Measurements from ENCODE around the gene ERICH4.
"Not testable (repeated sequence)": the region's sequence is repeated elsewhere in the genome, so short reads cannot be mapped to it uniquely, and the experiment has no call there.

Gene ERICH4

GRCh38 chr19:41415154-41415571, 27.8 kb upstream of the ERICH4 start:
- no peak for DNase-seq

GRCh38 chr19:41416194-41416674, 26.7 kb upstream of the ERICH4 start:
- DNase-seq = no peak

GRCh38 chr19:41420101-41420880, 22.7 kb upstream of the ERICH4 start:
- no peak for DNase-seq

- no peak for DNase-seq
Observed at GRCh38 chr19:41421314-41421713, 21.6 kb upstream of the ERICH4 start.

GRCh38 chr19:41421973-41422372, 21.0 kb upstream of the ERICH4 start:
- no peak for DNase-seq

- no peak for DNase-seq
Observed at GRCh38 chr19:41422456-41422855, 20.5 kb upstream of the ERICH4 start.

GRCh38 chr19:41422955-41423354, 20.0 kb upstream of the ERICH4 start:
- no peak for DNase-seq

GRCh38 chr19:41424335-41425173, 18.4 kb upstream of the ERICH4 start:
- no peak for DNase-seq

- no peak for DNase-seq
Observed at GRCh38 chr19:41425174-41426115, 17.5 kb upstream of the ERICH4 start.

GRCh38 chr19:41426116-41426841, 16.7 kb upstream of the ERICH4 start:
- DNase-seq = no peak

- peak; percentile 48 for DNase-seq
Observed at GRCh38 chr19:41426952-41427646, 15.9 kb upstream of the ERICH4 start, which contains the start of gene B3GNT8. TSS of gene B3GNT8 (minus strand) at chr19:41427374. CDS start at chr19:41426778, 596 bp downstream.

- DNase-seq = peak; percentile 69
Observed at GRCh38 chr19:41427647-41428480, 15.1 kb upstream of the ERICH4 start.

GRCh38 chr19:41428481-41428859, 14.5 kb upstream of the ERICH4 start:
- DNase-seq = no peak

- no peak for DNase-seq
Observed at GRCh38 chr19:41430922-41431321, 12.0 kb upstream of the ERICH4 start.

- DNase-seq = peak; percentile 39
Observed at GRCh38 chr19:41431426-41432386, 11.2 kb upstream of the ERICH4 start.

- no peak for DNase-seq
Observed at GRCh38 chr19:41433171-41433570, 9.8 kb upstream of the ERICH4 start.

GRCh38 chr19:41434450-41434849, 8.5 kb upstream of the ERICH4 start:
- DNase-seq = no peak

- not testable (repeated sequence) for DNase-seq
Observed at GRCh38 chr19:41435376-41435775, 7.6 kb upstream of the ERICH4 start.

Data from CD4-positive, alpha-beta T cell treated with Interleukin-12 subunit alpha and Interleukin-12 subunit beta, for 1 hour (primary cell).